ENCODE data around the gene PDZD2. TPM values are rescaled to one million over a fixed set of nuclear protein-coding genes. Genes with fewer than 3 reads are reported as not detected.

Gene PDZD2
- total RNA-seq, 2 donors from 2014 or later, result 6.6 to 14.6 TPM

DNA sequence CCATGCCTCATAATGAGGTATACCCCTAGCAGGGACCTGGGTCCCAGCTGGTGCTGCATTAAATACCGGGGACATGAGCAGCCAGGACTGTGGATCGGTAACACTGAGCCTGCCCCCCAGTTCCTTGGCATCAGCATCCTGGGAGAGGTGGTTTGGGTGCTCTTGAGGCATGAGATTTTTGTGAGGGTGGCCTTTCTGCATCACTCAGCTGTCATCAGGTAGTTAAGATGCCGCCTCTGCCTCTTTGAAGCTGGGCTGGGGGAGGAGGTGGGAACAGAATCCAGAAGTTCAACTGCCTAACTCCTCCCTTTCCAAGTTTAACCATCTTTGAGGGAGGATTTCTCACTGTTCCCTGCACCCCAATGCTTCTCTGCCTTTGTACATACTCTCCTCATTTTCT, 112.7 kb downstream of the PDZD2 start:
- Histone ChIP-seq H3K27ac (ENCODE audit: low read depth, low read length) (no peak overlapping the region), H3K4me3 (ENCODE audit: low read length) (no peak overlapping the region), H3K27me3 (ENCODE audit: control insufficient read depth, insufficient read depth, low read length, poor library complexity, severe bottlenecking) (no peaks in the 10 kb centered on the region), H3K9me3 (ENCODE audit: control insufficient read depth, low read length) (no peaks in the 10 kb centered on the region), H3K36me3 (ENCODE audit: control insufficient read depth, insufficient read depth, low read length) (no peaks in the 10 kb centered on the region), H3K4me1 (ENCODE audit: control insufficient read depth, insufficient read depth, low read length) (peaks cover 11% of the 10 kb centered on the region), H3K9ac (ENCODE audit: extremely low read depth, low read length, poor library complexity, severe bottlenecking) (no peak overlapping the region)
- DNase-seq, result no peak
- Mint-ChIP-seq H3K9me3 (no peaks in the 10 kb centered on the region), H3K36me3 (ENCODE audit: low read depth) (no peaks in the 10 kb centered on the region), H3K27ac (no peak overlapping the region), H3K4me3 (no peak overlapping the region), H3K4me1 (peaks cover 35% of the 10 kb centered on the region), H3K27me3 (ENCODE audit: insufficient read depth) (peaks cover 20% of the 10 kb centered on the region)
- TF ChIP-seq, protein P1, sequence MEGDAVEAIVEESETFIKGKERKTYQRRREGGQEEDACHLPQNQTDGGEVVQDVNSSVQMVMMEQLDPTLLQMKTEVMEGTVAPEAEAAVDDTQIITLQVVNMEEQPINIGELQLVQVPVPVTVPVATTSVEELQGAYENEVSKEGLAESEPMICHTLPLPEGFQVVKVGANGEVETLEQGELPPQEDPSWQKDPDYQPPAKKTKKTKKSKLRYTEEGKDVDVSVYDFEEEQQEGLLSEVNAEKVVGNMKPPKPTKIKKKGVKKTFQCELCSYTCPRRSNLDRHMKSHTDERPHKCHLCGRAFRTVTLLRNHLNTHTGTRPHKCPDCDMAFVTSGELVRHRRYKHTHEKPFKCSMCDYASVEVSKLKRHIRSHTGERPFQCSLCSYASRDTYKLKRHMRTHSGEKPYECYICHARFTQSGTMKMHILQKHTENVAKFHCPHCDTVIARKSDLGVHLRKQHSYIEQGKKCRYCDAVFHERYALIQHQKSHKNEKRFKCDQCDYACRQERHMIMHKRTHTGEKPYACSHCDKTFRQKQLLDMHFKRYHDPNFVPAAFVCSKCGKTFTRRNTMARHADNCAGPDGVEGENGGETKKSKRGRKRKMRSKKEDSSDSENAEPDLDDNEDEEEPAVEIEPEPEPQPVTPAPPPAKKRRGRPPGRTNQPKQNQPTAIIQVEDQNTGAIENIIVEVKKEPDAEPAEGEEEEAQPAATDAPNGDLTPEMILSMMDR (conservative IDR thresholded peaks at IDR 0.05), result no peak
- 88 to 91% methylated on average over 2 to 3 of the region's 3 CpGs for WGBS, 2 experiments (ENCODE audit: insufficient coverage in 1 of 2, insufficient read length in 1 of 2)

- H3K9me3 ChIP-seq (ENCODE audit: control insufficient read depth, low read length), result no peaks in the 10 kb centered on the region
- H3K4me1 Mint-ChIP-seq, result peaks cover 30% of the 10 kb centered on the region
- H3K9ac ChIP-seq (ENCODE audit: extremely low read depth, low read length, poor library complexity, severe bottlenecking), result no peak overlapping the region
- 22 to 33% methylated on average over 3 to 9 of the region's 9 CpGs for WGBS, 2 experiments (ENCODE audit: insufficient coverage in 1 of 2, insufficient read length in 1 of 2)
- H3K36me3 ChIP-seq (ENCODE audit: control insufficient read depth, insufficient read depth, low read length), result no peaks in the 10 kb centered on the region
- no peak overlapping the region for H3K27ac ChIP-seq (ENCODE audit: low read depth, low read length)
- H3K27me3 Mint-ChIP-seq (ENCODE audit: insufficient read depth), result peaks cover 22% of the 10 kb centered on the region
- no peaks in the 10 kb centered on the region for H3K9me3 Mint-ChIP-seq
- DNase-seq, result peak; percentile 72
- H3K36me3 Mint-ChIP-seq (ENCODE audit: low read depth), result no peaks in the 10 kb centered on the region
- H3K4me1 ChIP-seq (ENCODE audit: control insufficient read depth, insufficient read depth, low read length), result peaks cover 7% of the 10 kb centered on the region
- H3K4me3 Mint-ChIP-seq, result no peak overlapping the region
- H3K27me3 ChIP-seq (ENCODE audit: control insufficient read depth, insufficient read depth, low read length, poor library complexity, severe bottlenecking), result no peaks in the 10 kb centered on the region
- H3K4me3 ChIP-seq (ENCODE audit: low read length), result no peak overlapping the region
- H3K27ac Mint-ChIP-seq, result peak overlapping the region; percentile 7
- TF ChIP-seq, protein P1 (conservative IDR thresholded peaks at IDR 0.05), result no peak
Measured at GRCh38 chr5:31753700-31754357, 114.9 kb downstream of the PDZD2 start.

GRCh38 chr5:31754358-31754704, 115.4 kb downstream of the PDZD2 start:
- Mint-ChIP-seq H3K4me3 (no peak overlapping the region), H3K27me3 (ENCODE audit: insufficient read depth) (peaks cover 23% of the 10 kb centered on the region), H3K4me1 (peaks cover 27% of the 10 kb centered on the region), H3K36me3 (ENCODE audit: low read depth) (no peaks in the 10 kb centered on the region), H3K27ac (no peak overlapping the region), H3K9me3 (no peaks in the 10 kb centered on the region)
- Histone ChIP-seq H3K9ac (ENCODE audit: extremely low read depth, low read length, poor library complexity, severe bottlenecking) (no peak overlapping the region), H3K27ac (ENCODE audit: low read depth, low read length) (no peak overlapping the region), H3K27me3 (ENCODE audit: control insufficient read depth, insufficient read depth, low read length, poor library complexity, severe bottlenecking) (no peaks in the 10 kb centered on the region), H3K4me1 (ENCODE audit: control insufficient read depth, insufficient read depth, low read length) (peaks cover 6% of the 10 kb centered on the region), H3K36me3 (ENCODE audit: control insufficient read depth, insufficient read depth, low read length) (no peaks in the 10 kb centered on the region), H3K4me3 (ENCODE audit: low read length) (no peak overlapping the region), H3K9me3 (ENCODE audit: control insufficient read depth, low read length) (no peaks in the 10 kb centered on the region)
- TF ChIP-seq, protein P1 (conservative IDR thresholded peaks at IDR 0.05), result no peak
- WGBS, 2 experiments (ENCODE audit: insufficient coverage in 1 of 2, insufficient read length in 1 of 2), result 82 to 100% methylated on average over 1 to 4 of the region's 4 CpGs
- DNase-seq, result no peak
